Smooth muscle cell (in vitro differentiated cells): ENCODE data around the gene SPACA6. TPM values are rescaled to one million over a fixed set of nuclear protein-coding genes. Genes with fewer than 3 reads are reported as not detected.

Source experiments
- DNase-seq: peaks from one replicate; lab custom pipeline; 2025; ENCODE audit not compliant: unreplicated experiment; lab: John Stamatoyannopoulos, UW
- H2AFZ ChIP-seq: fragments of 200-600 bp; sonication (generic); 2 replicates; pipeline ENCODE4 v1.6.0; 2016; ENCODE audit warnings: antibody characterized with exemption, low read depth, mild to moderate bottlenecking
- H3F3A ChIP-seq: fragments of 200-600 bp; sonication (generic); 2 replicates; pipeline ENCODE4 v1.6.0; 2017; ENCODE audit warnings: antibody characterized with exemption, low read depth
- H3K27ac ChIP-seq: fragments of 200-600 bp; sonication (generic); 2 replicates; pipeline ENCODE4 v1.5.1; 2016; ENCODE audit warnings: low read depth, mild to moderate bottlenecking
- H3K27me3 ChIP-seq: fragments of 200-600 bp; sonication (generic); 2 replicates; pipeline ENCODE4 v1.6.1; 2016; ENCODE audit warnings: low read depth, mild to moderate bottlenecking
- H3K36me3 ChIP-seq: fragments of 200-600 bp; sonication (generic); 2 replicates; pipeline ENCODE4 v1.5.1; 2016; ENCODE audit warnings: low read depth
- H3K4me1 ChIP-seq: fragments of 200-600 bp; sonication (generic); 2 replicates; pipeline ENCODE4 v1.5.1; 2016; ENCODE audit warnings: low read depth
- H3K4me2 ChIP-seq: fragments of 200-600 bp; sonication (generic); 2 replicates; pipeline ENCODE4 v1.6.0; 2016; ENCODE audit warnings: mild to moderate bottlenecking
- H3K4me3 ChIP-seq: fragments of 200-600 bp; sonication (generic); 2 replicates; pipeline ENCODE4 v1.5.1; 2016; ENCODE audit warnings: mild to moderate bottlenecking
- H3K79me2 ChIP-seq: fragments of 200-600 bp; sonication (generic); 2 replicates; pipeline ENCODE4 v1.6.0; 2016; ENCODE audit warnings: low read depth, mild to moderate bottlenecking
- H3K9ac ChIP-seq: fragments of 200-600 bp; sonication (generic); 2 replicates; pipeline ENCODE4 v1.6.0; 2016; ENCODE audit warnings: low read depth
- H3K9me3 ChIP-seq: fragments of 200-600 bp; sonication (generic); replicated peaks from 2 replicates; pipeline ENCODE4 v1.5.1; 2016; ENCODE audit warnings: low read depth
- H4K20me1 ChIP-seq: fragments of 200-600 bp; sonication (generic); 2 replicates; pipeline ENCODE4 v1.6.0; 2016; ENCODE audit warnings: low read depth
- WGBS: methylation state at CpG from one replicate; pipeline ENCODE4 v1.1.7; 2016; ENCODE audit warnings: low lambda C conversion rate; 5-methylcytosine and 5-hydroxymethylcytosine counted together
- polyA plus RNA-seq: library from polyadenylated mRNA; unstranded; fragments of >200 nt; fragmentation: Nextera tagmentation; extraction: Ambion mirVana; gene quantifications from 2 replicates; pipeline ENCODE4 v1.2.1, GENCODE V29; 2016
- total RNA-seq: library from RNA; depleted of rRNA; stranded (reverse); fragments of >200 nt; gene quantifications from 2 replicates; pipeline ENCODE4 v1.2.3, GENCODE V29; 2014
- TF ChIP-seq, protein P1 (sequence below): fragments of 200-600 bp; sonication (generic); IDR thresholded peaks from 2 replicates; pipeline ENCODE4 v1.5.1; 2017; ENCODE audit warnings: borderline replicate concordance, mild to moderate bottlenecking, antibody characterized with exemption; ENCODE audit not compliant: insufficient read depth, poor library complexity, severe bottlenecking

The SPACA6 gene
- total and polyA plus RNA-seq, 2 experiments from 2014 or later, result 3.0 to 4.1 TPM

- Histone ChIP-seq H3K9me3 (no peaks in the 10 kb centered on the region), H3K4me3 (no peak overlapping the region), H3K27me3 (no peaks in the 10 kb centered on the region), H3K36me3 (no peaks in the 10 kb centered on the region), H4K20me1 (no peaks in the 10 kb centered on the region), H3K4me1 (no peaks in the 10 kb centered on the region), H2AFZ (no peak overlapping the region), H3F3A (no peaks in the 10 kb centered on the region), H3K27ac (no peak overlapping the region), H3K9ac (no peak overlapping the region), H3K4me2 (no peak overlapping the region), H3K79me2 (no peaks in the 10 kb centered on the region)
- no peak for DNase-seq
- TF ChIP-seq, protein P1, sequence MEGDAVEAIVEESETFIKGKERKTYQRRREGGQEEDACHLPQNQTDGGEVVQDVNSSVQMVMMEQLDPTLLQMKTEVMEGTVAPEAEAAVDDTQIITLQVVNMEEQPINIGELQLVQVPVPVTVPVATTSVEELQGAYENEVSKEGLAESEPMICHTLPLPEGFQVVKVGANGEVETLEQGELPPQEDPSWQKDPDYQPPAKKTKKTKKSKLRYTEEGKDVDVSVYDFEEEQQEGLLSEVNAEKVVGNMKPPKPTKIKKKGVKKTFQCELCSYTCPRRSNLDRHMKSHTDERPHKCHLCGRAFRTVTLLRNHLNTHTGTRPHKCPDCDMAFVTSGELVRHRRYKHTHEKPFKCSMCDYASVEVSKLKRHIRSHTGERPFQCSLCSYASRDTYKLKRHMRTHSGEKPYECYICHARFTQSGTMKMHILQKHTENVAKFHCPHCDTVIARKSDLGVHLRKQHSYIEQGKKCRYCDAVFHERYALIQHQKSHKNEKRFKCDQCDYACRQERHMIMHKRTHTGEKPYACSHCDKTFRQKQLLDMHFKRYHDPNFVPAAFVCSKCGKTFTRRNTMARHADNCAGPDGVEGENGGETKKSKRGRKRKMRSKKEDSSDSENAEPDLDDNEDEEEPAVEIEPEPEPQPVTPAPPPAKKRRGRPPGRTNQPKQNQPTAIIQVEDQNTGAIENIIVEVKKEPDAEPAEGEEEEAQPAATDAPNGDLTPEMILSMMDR, result no peak
- WGBS, result 81% methylated on average over 7 of the region's 7 CpGs
Observed at GRCh38 chr19:51746731-51747130, 53.6 kb downstream of the SPACA6 start.

DNA sequence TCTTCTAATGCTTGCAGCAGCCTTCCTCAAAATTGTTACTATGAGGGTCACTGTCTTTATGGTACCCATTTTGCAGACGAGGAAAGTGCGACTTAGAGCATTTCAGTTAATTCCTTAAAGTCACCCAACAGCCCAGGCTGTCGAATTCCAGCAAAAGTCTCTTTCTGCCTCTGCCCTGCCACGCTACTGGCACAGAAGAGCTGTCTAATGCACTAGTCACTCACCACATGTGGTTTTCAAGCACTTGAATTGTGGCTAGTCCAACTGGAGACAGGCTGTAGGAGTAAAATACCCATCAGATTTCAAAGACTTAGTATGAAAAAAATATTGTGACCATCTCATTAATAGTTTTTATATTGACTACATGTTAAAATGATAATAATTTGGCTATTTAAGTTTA is 56.8 kb downstream of the SPACA6 start:
- no peaks in the 10 kb centered on the region for H4K20me1 ChIP-seq
- H3K27ac ChIP-seq, result no peak overlapping the region
- H3K4me3 ChIP-seq, result no peak overlapping the region
- H3K4me1 ChIP-seq, result no peaks in the 10 kb centered on the region
- H3K27me3 ChIP-seq, result no peaks in the 10 kb centered on the region
- no peak overlapping the region for H3K4me2 ChIP-seq
- H3K79me2 ChIP-seq, result no peaks in the 10 kb centered on the region
- 56% methylated on average over 4 of the region's 4 CpGs for WGBS
- no peak for DNase-seq
- H3K36me3 ChIP-seq, result no peaks in the 10 kb centered on the region
- no peaks in the 10 kb centered on the region for H3K9me3 ChIP-seq
- no peak overlapping the region for H2AFZ ChIP-seq
- TF ChIP-seq, protein P1, result no peak
- H3K9ac ChIP-seq, result no peak overlapping the region
- no peaks in the 10 kb centered on the region for H3F3A ChIP-seq

GRCh38 chr19:51750400-51751094 is 57.4 kb downstream of the SPACA6 start:
- no peaks in the 10 kb centered on the region for H3K27me3 ChIP-seq
- no peaks in the 10 kb centered on the region for H3K36me3 ChIP-seq
- no peak for DNase-seq
- H3K4me2 ChIP-seq, result no peak overlapping the region
- no peak overlapping the region for H3K9ac ChIP-seq
- no peak overlapping the region for H3K4me3 ChIP-seq
- 70% methylated on average over 7 of the region's 7 CpGs for WGBS
- no peaks in the 10 kb centered on the region for H3K9me3 ChIP-seq
- H3F3A ChIP-seq, result no peaks in the 10 kb centered on the region
- no peak overlapping the region for H3K27ac ChIP-seq
- no peaks in the 10 kb centered on the region for H3K4me1 ChIP-seq
- H3K79me2 ChIP-seq, result no peaks in the 10 kb centered on the region
- TF ChIP-seq, protein P1, result no peak
- H4K20me1 ChIP-seq, result no peaks in the 10 kb centered on the region
- no peak overlapping the region for H2AFZ ChIP-seq

GRCh38 chr19:51751655-51752054 is 58.5 kb downstream of the SPACA6 start, which contains the start of gene FPR1:
Gene FPR1 (minus strand): TSS chr19:51751878. CDS start chr19:51746994, 4,884 bp downstream.
- H3F3A ChIP-seq, result no peaks in the 10 kb centered on the region
- no peak within 1 kb of the TSS for H3K4me2 ChIP-seq
- H3K79me2 ChIP-seq, result no peaks in the 10 kb centered on the region
- H3K27ac ChIP-seq, result no peak within 1 kb of the TSS
- WGBS, result 87% methylated on average over 2 of the region's 2 CpGs
- no peak within 1 kb of the TSS for H3K9ac ChIP-seq
- H2AFZ ChIP-seq, result no peak within 1 kb of the TSS
- H3K36me3 ChIP-seq, result no peaks in the 10 kb centered on the region
- no peaks in the 10 kb centered on the region for H3K9me3 ChIP-seq
- H3K27me3 ChIP-seq, result no peaks in the 10 kb centered on the region
- H3K4me3 ChIP-seq, result no peak within 1 kb of the TSS
- no peaks in the 10 kb centered on the region for H4K20me1 ChIP-seq
- TF ChIP-seq, protein P1, result no peak
- no peaks in the 10 kb centered on the region for H3K4me1 ChIP-seq
- DNase-seq, result no peak
